Activated CD4-positive, alpha-beta T cell treated with anti-CD3 and anti-CD28 coated beads for 36 hours (primary cell): ENCODE measurements around the gene OTUB2. TPM values are rescaled to one million over a fixed set of nuclear protein-coding genes. Genes with fewer than 3 reads are reported as not detected.
A peak's percentile ranks its signal among the peaks of the same experiment; 100 is the strongest.

Experiments
- ATAC-seq: fragments of 200-7000 bp; cut with Tn5 transposase; one replicate; pipeline ENCODE4 v1.10.0; 2021; ENCODE audit warnings: mild to moderate bottlenecking, moderate library complexity
- CTCF ChIA-PET: fragments of 350-600 bp; sonication (Branson Sonifier 250); formaldehyde crosslinking; loops from one replicate; lab custom pipeline; 2021; ENCODE audit warnings: antibody characterized with exemption; lab: Charles Lee
- POLR2A ChIA-PET: fragments of 350-600 bp; sonication (Branson Sonifier 250); formaldehyde crosslinking; loops from one replicate; lab custom pipeline; 2021; ENCODE audit warnings: antibody characterized with exemption, inconsistent platforms; lab: Charles Lee
- DNase-seq: peaks from one replicate; pipeline ENCODE4 v3.0.0-alpha.2; 2020
- H3K27ac Mint-ChIP-seq: one replicate; pipeline ENCODE4 v1.8.0; 2021; ENCODE audit warnings: mixed read lengths
- H3K27me3 Mint-ChIP-seq: one replicate; pipeline ENCODE4 v1.8.0; 2021; ENCODE audit warnings: mixed read lengths
- H3K36me3 Mint-ChIP-seq: one replicate; pipeline ENCODE4 v1.8.0; 2021; ENCODE audit warnings: low read depth, mixed read lengths
- H3K4me1 Mint-ChIP-seq: one replicate; pipeline ENCODE4 v1.8.0; 2021; ENCODE audit warnings: mixed read lengths
- H3K4me3 Mint-ChIP-seq: one replicate; pipeline ENCODE4 v1.8.0; 2021; ENCODE audit warnings: mild to moderate bottlenecking, moderate library complexity, mixed read lengths
- H3K9me3 Mint-ChIP-seq: one replicate; pipeline ENCODE4 v1.8.0; 2021; ENCODE audit warnings: low read depth, mixed read lengths
- intact Hi-C, 2 experiments: fragments of 100-400 bp; cut with DNase I in 1 of 2; cut with micrococcal nuclease in 1 of 2; formaldehyde crosslinking; loops; one replicate each; pipeline versions ENCODE4 v1.14.2 to v1.15.1; 2022 to 2024; cut with DNase I, micrococcal nuclease
- total RNA-seq, 2 experiments: library from RNA; stranded (reverse); gene quantifications; one replicate each; pipeline ENCODE4 v1.2.3, GENCODE V29; 2021

OTUB2 gene
- total RNA-seq, 2 experiments from 2014 or later = 0.75 to 0.93 TPM

GRCh38 chr14:94021001-94021400 is 5.1 kb upstream of the OTUB2 start:
- POLR2A ChIA-PET = no interaction called here
- ATAC-seq (peak; percentile 62), DNase-seq (no peak)
- no peaks in the 10 kb centered on the region for H3K36me3 Mint-ChIP-seq
- CTCF ChIA-PET = interaction anchor here (0.6 to 4.5 kb wide), 8 partner anchors 13 to 111 kb away, joined by 3 to 23 read pairs (median 5); no protein-coding TSS in a partner anchor
- H3K4me3 Mint-ChIP-seq = no peak overlapping the region
- no peaks in the 10 kb centered on the region for H3K9me3 Mint-ChIP-seq
- intact Hi-C loops = no loop called here
- H3K27me3 Mint-ChIP-seq = no peaks in the 10 kb centered on the region
- H3K4me1 Mint-ChIP-seq = peaks cover 28% of the 10 kb centered on the region
- no peak overlapping the region for H3K27ac Mint-ChIP-seq

- peak; percentile 61 for DNase-seq
- no peaks in the 10 kb centered on the region for H3K9me3 Mint-ChIP-seq
- H3K27me3 Mint-ChIP-seq = no peaks in the 10 kb centered on the region
- intact Hi-C loops = no loop called here
- no peak overlapping the region for H3K4me3 Mint-ChIP-seq
- H3K27ac Mint-ChIP-seq = peak overlapping the region; percentile 72
- H3K36me3 Mint-ChIP-seq = no peaks in the 10 kb centered on the region
- ATAC-seq = peak; percentile 37
- ChIA-PET POLR2A (no interaction called here), CTCF (interaction anchor here (0.6 to 4.5 kb wide), 11 partner anchors 13 to 540 kb away, joined by 3 to 23 read pairs (median 4); partner anchors contain the start of gene IFI27L2)
- H3K4me1 Mint-ChIP-seq = peaks cover 30% of the 10 kb centered on the region
These were observed 4.6 kb upstream of the OTUB2 start for GRCh38 chr14:94021416-94022157.

GRCh38 chr14:94022532-94023411 is 3.4 kb upstream of the OTUB2 start:
- H3K27ac Mint-ChIP-seq = no peak overlapping the region
- intact Hi-C loops = no loop called here
- no peaks in the 10 kb centered on the region for H3K36me3 Mint-ChIP-seq
- H3K27me3 Mint-ChIP-seq = no peaks in the 10 kb centered on the region
- POLR2A ChIA-PET = no interaction called here
- peaks cover 30% of the 10 kb centered on the region for H3K4me1 Mint-ChIP-seq
- DNase-seq (no peak), ATAC-seq (no peak)
- H3K4me3 Mint-ChIP-seq = no peak overlapping the region
- CTCF ChIA-PET = interaction anchor here (0.6 to 4.5 kb wide), 8 partner anchors 12 to 114 kb away, joined by 3 to 23 read pairs (median 4); partner anchors contain the start of gene IFI27L2
- H3K9me3 Mint-ChIP-seq = no peaks in the 10 kb centered on the region

- intact Hi-C loops = no loop called here
- ATAC-seq (no peak), DNase-seq (no peak)
- Mint-ChIP-seq H3K36me3 (no peaks in the 10 kb centered on the region), H3K9me3 (no peaks in the 10 kb centered on the region), H3K4me3 (no peak overlapping the region), H3K4me1 (peaks cover 40% of the 10 kb centered on the region), H3K27me3 (no peaks in the 10 kb centered on the region), H3K27ac (no peak overlapping the region)
- CTCF ChIA-PET = interaction anchor here (1.7 to 2.4 kb wide), 2 partner anchors 11 to 85 kb away, joined by 11 to 12 read pairs; no protein-coding TSS in a partner anchor
- POLR2A ChIA-PET = no interaction called here
These were observed 1.6 kb upstream of the OTUB2 start for GRCh38 chr14:94024549-94024948.

- H3K9me3 Mint-ChIP-seq = no peaks in the 10 kb centered on the region
- H3K27ac Mint-ChIP-seq = no peak overlapping the region
- DNase-seq (no peak), ATAC-seq (no peak)
- H3K36me3 Mint-ChIP-seq = no peaks in the 10 kb centered on the region
- CTCF ChIA-PET = interaction anchor here (0.9 to 2.4 kb wide), 8 partner anchors 8 to 86 kb away, joined by 3 to 12 read pairs (median 4); no protein-coding TSS in a partner anchor
- no peaks in the 10 kb centered on the region for H3K27me3 Mint-ChIP-seq
- H3K4me3 Mint-ChIP-seq = peak overlapping the region; percentile 54
- intact Hi-C loops = loop anchor here (1.0 to 2.0 kb wide), 7 partner anchors 47 to 155 kb away; partner anchors contain the start of genes DDX24 (in 2 of the 2), IFI27L1 (in 2 of the 2) and PPP4R4 (in 1 of the 2)
- POLR2A ChIA-PET = interaction anchor here (0.6 kb wide), 1 partner anchor 55 kb away, joined by 5 read pairs; the partner anchor contains the start of genes DDX24 and IFI27L1
- peaks cover 38% of the 10 kb centered on the region for H3K4me1 Mint-ChIP-seq
These were observed 420 bp upstream of the OTUB2 start for GRCh38 chr14:94025720-94026119.

- no peak for ATAC-seq
These were observed 839 bp downstream of the OTUB2 start for GRCh38 chr14:94026889-94027469.

GRCh38 chr14:94027566-94028449 is 1.7 kb downstream of the OTUB2 start:
- Mint-ChIP-seq H3K36me3 (no peaks in the 10 kb centered on the region), H3K9me3 (no peaks in the 10 kb centered on the region), H3K27ac (no peak overlapping the region), H3K4me3 (peak overlapping the region; percentile 37), H3K4me1 (peaks cover 17% of the 10 kb centered on the region), H3K27me3 (no peaks in the 10 kb centered on the region)
- ATAC-seq = no peak
- POLR2A ChIA-PET = no interaction called here
- DNase-seq = no peak
- CTCF ChIA-PET = interaction anchor here (0.6 to 2.5 kb wide), 8 partner anchors 9 to 109 kb away, joined by 3 to 25 read pairs (median 5); no protein-coding TSS in a partner anchor
- intact Hi-C loops = loop anchor here in 1 of 2 experiments (2.0 kb wide), 2 partner anchors 109 to 153 kb away; no protein-coding TSS in a partner anchor

More at GRCh38 chr14:94026889-94027469, 839 bp downstream of the OTUB2 start:
- Mint-ChIP-seq H3K27ac (no peak overlapping the region), H3K27me3 (no peaks in the 10 kb centered on the region), H3K9me3 (no peaks in the 10 kb centered on the region), H3K36me3 (no peaks in the 10 kb centered on the region), H3K4me1 (peaks cover 26% of the 10 kb centered on the region), H3K4me3 (peak overlapping the region; percentile 37)
- POLR2A ChIA-PET = no interaction called here
- CTCF ChIA-PET = interaction anchor here (1.2 to 2.5 kb wide), 4 partner anchors 9 to 87 kb away, joined by 3 to 25 read pairs (median 6); no protein-coding TSS in a partner anchor
- no peak for DNase-seq
- intact Hi-C loops = loop anchor here (1.0 to 2.0 kb wide), 7 partner anchors 49 to 154 kb away; partner anchors contain the start of genes DDX24 (in 2 of the 2), IFI27L1 (in 2 of the 2) and PPP4R4 (in 1 of the 2)

GRCh38 chr14:94028450-94028826 is 2.3 kb downstream of the OTUB2 start:
- ATAC-seq (peak; percentile 11), DNase-seq (no peak)
- Mint-ChIP-seq H3K27ac (peak overlapping the region; percentile 48), H3K4me1 (peaks cover 15% of the 10 kb centered on the region), H3K27me3 (no peaks in the 10 kb centered on the region), H3K4me3 (no peak overlapping the region), H3K36me3 (no peaks in the 10 kb centered on the region), H3K9me3 (no peaks in the 10 kb centered on the region)
- ChIA-PET POLR2A (no interaction called here), CTCF (interaction anchor here (0.7 to 2.5 kb wide), 6 partner anchors 8 to 108 kb away, joined by 3 to 25 read pairs (median 5); no protein-coding TSS in a partner anchor)
- intact Hi-C loops = no loop called here

GRCh38 chr14:94029265-94029664 is 3.1 kb downstream of the OTUB2 start:
- intact Hi-C loops = no loop called here
- ChIA-PET CTCF (interaction anchor here (0.6 to 1.4 kb wide), 2 partner anchors 90 to 136 kb away, joined by 3 to 5 read pairs; no protein-coding TSS in a partner anchor), POLR2A (no interaction called here)
- no peaks in the 10 kb centered on the region for H3K36me3 Mint-ChIP-seq
- ATAC-seq (no peak), DNase-seq (no peak)
- H3K9me3 Mint-ChIP-seq = no peaks in the 10 kb centered on the region
- H3K27me3 Mint-ChIP-seq = no peaks in the 10 kb centered on the region
- no peak overlapping the region for H3K27ac Mint-ChIP-seq
- H3K4me1 Mint-ChIP-seq = peaks cover 15% of the 10 kb centered on the region
- no peak overlapping the region for H3K4me3 Mint-ChIP-seq

- H3K27ac Mint-ChIP-seq = no peak overlapping the region
- no peaks in the 10 kb centered on the region for H3K9me3 Mint-ChIP-seq
- ATAC-seq = no peak
- CTCF ChIA-PET = interaction anchor here (0.6 to 1.4 kb wide), 2 partner anchors 90 to 136 kb away, joined by 3 to 5 read pairs; no protein-coding TSS in a partner anchor
- H3K27me3 Mint-ChIP-seq = no peaks in the 10 kb centered on the region
- POLR2A ChIA-PET = no interaction called here
- peaks cover 15% of the 10 kb centered on the region for H3K4me1 Mint-ChIP-seq
- no peaks in the 10 kb centered on the region for H3K36me3 Mint-ChIP-seq
- intact Hi-C loops = no loop called here
- no peak overlapping the region for H3K4me3 Mint-ChIP-seq
- no peak for DNase-seq
These were observed 3.6 kb downstream of the OTUB2 start for GRCh38 chr14:94029671-94030203.
